C1 segment of cervical spinal cord (tissue), 14 donors: ENCODE data around the gene DNASE1L3.
"Not testable (repeated sequence)": the region's sequence is repeated elsewhere in the genome, so short reads cannot be mapped to it uniquely, and the experiment has no call there.

Source experiments
- DNase-seq, 14 donors: peaks; one replicate each; lab custom pipeline; 2025; lab: John Stamatoyannopoulos, UW

DNASE1L3 gene

DNA sequence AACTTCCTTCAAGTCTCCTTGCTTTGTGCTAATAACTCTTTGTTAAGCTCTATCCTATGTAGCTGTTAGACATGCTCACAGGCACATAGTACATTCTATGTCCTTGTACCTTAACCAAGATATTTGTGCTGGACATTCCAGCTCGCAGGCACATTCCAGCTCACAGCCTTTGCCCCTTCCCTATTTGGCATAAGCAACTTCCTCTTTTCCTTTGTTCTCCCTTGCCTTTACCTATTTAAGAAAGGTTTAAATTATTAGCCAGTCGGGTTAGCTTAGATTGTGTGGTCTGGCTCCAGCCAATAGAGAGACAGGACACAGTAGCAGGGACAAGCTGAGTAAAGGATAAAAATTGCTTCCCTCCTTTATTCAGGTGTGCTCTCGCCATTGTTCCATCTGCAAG, 9.3 kb downstream of the DNASE1L3 start:
- DNase-seq, result not testable (repeated sequence)

DNA sequence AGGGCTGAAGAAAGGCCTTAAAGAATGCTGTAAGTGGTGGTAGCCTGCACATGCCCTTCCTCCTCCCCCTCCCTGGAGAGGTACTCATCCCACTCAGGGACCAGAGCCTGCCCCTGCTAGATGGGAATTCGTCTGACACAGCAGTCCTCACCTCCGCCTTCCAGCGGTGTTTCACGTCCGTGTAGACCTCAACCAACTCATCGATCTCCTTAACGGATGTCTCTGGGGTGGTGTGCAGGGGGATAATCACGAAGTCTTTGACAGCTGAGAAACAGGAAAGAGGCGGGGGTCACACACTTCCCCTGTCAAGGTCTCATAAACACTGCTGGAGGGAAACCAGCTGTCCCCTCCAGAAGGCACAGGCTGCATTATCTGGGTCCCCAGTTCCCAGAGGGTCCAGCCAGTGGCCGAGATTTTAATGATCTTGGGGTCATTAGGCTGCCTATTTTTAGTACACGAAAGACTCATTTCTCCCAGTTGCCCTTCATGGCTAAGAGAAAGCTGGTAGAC, 9.9 kb downstream of the DNASE1L3 start:
- DNase-seq, result no peak

DNA sequence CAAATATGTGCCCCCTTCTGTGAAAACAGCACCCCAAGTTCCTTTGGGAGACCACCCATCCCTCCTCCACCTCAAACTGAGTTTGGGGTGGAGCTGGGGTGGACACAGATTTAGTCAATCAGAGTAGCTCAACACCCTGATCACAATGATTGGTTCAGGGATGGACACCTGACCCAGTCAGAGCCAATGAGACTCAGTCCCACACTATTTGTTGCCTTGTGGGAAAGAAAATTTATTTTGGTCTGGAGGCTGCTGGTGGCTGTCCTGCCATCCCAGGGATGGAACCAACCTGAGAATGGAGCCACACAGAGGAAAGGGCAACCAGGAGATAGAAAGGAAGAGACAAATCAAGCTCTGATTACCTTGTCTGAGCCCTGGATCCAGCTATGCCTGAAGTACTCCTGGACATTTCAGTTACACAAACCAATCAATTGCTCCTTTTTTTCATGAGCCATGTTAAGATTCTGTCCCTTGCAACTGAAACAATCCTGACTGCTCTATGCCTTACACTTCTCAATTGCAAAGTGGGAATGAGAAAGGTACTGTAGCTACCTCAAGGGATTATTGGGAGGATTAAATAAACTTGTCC, 10.6 kb downstream of the DNASE1L3 start:
- no peak for DNase-seq

DNA sequence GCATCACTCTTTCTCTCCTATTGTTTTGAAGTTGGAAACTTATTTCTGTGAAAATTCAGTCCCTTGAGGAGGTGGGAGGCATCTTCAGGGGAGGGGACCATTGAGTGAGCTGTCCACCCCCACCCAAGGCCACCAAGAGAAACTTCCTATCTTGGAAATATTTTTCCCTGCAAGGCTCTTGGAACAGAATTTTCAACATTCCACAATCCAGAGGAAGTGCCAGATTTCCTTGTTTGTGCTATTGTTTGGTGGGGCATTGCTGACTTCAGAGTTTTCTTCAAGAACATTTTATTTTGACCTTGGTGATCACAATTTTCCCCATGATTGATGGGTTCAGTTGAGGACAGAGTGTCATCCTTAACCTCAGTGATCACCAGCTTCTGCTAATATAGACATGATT, 12.0 kb downstream of the DNASE1L3 start:
- no peak for DNase-seq

DNA sequence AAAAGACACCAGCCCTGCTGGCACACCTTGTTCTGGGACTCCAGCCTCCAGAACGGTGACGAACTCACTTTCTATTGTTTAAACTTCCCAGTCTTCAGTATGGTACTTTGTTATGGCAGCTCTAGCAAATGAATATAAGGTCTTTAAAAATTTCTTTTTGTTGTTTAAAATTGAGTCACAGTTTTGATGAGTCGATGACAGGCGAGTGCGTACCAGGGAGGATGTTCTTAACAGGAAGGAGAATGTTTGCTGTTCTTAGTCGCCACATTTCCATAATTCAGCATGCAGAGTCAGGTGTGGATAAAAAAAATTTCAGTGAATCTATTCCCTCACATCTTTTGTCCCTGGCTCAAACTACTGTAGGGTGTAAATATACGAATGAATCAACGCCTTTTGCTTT, 12.4 kb downstream of the DNASE1L3 start:
- DNase-seq, result no peak

DNA sequence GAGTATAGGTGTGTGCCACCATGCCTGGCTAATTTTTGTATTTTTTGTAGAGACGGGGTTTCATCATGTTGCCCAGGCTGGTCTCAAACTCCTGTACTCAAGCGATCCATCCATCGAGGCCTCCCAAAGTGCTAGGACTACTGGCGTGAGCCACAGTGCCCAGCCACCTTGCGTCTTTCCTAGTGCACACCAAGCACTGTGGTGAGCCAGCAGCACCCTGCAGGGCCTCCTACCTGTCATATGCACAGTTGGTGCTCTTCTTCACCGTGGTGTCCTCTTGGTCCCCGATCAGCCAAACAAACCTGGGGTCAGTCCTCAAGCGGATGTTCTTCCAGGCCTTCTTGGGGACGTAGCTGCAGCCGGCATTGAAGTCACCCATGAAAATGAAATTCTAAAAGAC, 13.2 kb downstream of the DNASE1L3 start:
- DNase-seq, result no peak

DNA sequence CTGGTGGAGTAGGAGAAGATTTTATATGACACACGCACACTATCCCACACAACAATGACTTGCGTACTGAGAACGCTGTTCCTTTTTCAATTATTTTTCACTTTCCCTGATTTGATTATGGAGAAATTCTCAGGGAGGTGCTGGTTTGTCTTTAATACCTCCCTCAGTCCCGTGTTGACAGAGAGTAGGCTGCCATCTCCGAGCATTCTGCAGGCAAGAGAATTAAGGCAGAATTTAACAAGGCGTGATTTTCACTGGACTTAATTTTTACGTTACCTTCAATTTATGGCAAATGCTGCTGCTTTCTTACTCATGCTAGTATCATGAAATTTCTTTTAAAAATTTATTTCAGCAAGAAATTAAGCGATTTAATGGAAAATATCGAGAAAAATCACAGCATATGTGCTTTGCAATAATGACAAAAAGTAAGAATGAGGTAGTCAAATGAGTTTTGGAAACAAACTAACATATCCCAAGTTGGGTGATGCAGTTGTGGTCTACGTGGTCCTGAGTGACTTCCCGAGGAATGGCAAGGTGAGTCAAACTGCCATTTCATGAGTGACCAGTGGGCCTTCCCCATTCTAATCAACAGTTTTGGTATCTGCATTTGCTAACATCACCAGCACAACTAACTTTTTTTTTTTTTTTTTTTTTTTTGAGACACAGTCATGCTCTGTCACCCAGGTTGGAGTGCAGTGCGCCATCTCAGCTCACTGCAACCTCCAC, 16.9 kb downstream of the DNASE1L3 start:
- no peak for DNase-seq

DNA sequence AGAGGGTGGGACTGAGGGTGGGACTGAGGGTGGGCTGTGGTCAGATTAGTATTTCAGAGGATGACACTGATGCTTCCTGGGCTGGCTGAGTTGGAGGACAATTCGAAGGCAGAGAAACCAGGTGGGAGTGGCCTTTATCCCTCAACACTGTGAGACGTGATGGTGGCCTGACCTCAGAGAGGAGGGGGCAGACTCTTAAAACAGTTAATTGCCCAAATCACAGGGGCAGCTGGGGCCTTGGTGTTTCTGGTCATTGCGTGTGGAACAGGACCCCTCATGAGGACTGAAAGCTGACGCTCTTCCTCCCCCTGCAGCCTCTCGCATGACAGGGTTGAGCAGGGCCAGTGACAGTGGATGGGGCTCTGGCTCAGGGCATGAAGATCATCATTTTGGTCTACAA, 18.7 kb downstream of the DNASE1L3 start:
- no peak for DNase-seq

DNA sequence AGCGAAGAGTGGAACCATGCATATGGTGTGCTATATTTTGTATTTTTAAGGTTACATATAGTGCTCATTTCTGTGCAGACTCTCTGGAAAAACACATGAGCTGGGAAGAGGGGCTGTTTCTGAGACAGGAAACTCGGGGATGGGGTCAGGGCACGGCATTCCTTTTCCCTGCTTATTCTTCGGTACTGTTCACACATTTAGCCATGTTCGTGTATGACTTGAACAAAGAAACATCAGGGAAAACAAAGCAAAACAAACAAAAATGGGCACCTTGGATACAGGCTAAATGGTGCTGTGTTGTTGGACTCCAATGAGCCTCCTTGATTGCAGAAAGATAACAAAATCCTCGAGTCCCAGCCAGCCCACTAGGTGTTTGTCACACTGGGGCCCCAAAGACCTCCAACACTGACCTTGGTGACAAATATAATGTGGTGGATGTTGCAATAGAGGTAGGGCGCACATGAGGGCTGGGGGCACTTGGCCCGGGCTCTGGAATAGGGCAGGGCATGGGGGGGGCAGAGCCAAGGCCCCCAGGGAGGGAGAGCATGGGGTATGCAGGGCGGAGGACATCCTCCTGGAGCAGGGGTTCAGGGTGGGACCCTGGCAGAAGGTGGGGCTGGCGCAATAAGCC, 19.3 kb downstream of the DNASE1L3 start:
- no peak for DNase-seq

DNA sequence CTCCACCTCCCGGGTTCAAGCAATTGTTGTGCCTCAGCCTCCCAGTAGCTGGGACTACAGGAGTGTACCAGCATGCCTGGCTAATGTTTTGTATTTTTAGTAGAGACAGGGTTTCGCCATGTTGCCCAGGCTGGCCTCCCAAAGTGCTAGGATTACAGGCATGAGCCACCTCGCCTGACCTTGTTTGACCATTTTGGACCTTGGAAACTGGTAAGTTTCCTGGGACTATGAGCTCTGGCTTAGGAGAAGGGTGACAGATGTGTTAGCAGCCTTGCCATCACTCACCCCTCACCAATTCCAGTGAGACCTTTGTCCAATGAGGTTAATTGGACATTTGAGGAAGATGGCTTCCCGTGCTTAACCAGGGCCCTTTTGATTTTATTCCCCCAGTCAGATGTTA, 19.9 kb downstream of the DNASE1L3 start:
- no peak for DNase-seq

DNA sequence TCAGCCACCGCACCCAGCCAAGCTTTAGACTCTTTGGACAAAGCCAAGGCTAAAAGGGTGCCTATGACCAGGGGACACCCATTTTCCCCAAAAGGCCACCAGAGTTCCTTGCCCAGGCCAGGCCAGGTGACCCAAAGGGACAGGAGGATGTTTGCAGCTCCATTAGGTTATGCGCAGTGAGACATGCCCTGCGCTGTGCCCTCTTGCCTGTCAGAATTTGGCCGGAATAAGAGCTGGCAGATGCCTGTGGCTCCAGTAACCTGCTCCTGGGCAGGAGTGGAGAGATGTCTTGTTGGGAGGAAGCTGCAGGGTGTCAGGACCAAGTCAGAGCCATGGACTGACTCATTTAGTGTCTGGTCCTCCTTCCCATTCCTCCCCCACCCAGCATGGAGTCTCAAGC, 20.5 kb downstream of the DNASE1L3 start:
- no peak for DNase-seq

DNA sequence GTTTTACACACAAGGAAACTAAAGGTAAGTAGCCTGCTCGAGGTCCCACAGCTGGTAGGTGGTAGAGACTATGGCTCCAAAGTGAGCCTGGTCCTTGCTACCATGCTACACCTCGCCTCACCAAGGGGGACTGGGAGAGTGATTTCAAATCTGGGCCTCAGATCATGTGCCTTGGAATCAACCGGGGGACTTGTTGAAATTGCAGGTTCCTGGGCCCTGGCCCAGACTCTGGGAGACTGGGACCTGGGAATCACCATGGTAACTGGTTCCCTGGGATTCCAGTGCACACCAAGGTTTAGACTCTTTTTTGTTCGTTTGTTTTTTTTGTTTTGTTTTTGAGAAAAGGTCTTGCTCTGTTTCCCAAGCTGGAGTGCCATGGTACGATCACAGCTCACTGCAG, 21.1 kb downstream of the DNASE1L3 start:
- no peak for DNase-seq

DNA sequence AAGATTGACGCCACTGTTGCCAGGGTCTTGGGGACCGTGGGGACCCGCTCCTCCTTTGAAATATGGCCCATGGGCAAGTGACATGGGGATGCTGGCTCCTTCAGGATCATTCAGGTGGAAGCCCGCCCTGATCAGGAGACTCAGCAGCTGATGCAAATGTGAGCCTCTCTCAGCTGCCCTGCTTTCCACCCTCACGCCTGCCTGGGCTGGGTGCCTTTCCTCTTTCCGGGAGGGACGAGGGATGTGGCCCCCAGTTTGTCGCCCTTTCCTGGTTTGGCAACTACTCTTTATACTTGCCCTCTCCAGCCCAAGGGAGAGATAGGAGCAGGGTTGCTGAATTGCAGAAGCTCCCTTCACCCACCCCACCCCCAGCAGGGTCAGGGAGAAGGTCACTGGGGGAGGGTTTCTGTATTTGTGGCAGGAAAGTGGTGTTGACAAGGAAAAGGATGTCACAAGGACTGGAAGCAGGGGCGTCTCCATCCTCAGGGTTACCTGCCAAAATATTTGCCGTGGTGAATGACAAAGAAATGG, 21.8 kb downstream of the DNASE1L3 start:
- DNase-seq, result no peak

DNA sequence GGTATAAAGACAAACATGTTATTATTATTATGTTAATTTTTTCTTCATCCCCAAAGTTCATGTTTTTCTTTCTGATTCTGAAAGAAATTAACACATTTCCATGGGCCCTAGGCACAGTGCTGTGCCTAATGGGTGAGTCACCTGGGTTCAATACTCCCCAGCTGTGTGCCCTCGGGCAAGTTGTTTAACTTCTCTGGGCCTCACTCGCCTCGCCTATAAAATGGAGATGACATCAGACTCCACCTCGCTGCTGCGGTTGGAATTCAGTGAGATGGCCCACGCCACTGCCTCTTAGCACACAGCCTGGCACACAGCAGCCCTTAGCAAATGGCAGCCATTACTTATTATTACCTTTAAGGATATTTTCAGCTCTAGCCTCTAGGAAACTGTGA, 22.6 kb downstream of the DNASE1L3 start:
- no peak for DNase-seq

DNA sequence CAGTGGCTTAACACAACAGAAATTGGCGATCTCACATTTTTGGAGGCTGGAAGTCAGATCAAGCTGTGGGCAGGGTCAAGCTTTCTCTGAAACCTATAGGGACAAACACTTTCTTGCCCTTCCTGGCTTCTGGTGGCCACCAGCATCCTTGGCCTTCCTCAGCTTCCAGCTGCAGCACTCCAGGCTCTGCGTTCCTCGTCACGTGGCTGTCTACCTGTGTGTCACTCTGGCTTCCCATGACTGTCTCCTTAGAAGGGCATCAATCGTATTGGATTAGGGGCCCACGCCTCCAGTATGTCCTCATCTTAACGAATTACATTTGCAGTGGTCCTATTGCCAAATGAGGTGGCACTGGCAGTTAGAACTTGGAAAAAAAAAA, 25.8 kb downstream of the DNASE1L3 start:
- no peak for DNase-seq

DNA sequence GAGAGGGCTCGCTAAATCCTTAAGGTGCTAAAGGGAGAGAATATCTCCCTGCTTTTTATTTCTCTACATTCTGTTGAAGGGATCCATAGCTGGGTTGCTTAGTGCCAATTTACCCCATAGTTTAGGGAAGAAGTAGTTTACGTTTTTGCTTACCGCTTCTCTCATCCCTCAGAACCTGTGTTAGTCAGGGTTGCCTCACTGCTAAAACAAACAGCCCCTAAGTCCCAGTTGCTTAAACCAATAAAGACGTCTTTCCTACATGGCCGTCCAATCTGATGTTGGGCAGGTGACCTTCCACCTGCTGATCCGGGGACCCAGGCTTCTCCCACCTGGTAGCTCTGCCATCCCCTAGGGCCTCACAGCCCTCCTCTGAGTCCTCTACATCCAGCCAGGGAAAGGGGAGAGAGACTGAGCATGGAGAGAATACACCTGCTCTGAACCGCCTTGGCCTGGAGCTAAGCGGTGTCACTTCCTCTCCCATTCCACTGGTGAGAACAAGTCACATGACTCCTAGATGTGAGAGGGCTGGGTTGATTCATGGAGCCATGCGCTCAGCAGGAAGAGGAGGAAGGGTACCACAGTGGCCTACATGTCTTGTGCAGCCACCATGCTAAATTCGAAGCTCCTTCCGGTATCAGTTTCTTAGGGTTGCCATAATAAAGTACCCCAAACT, 26.3 kb downstream of the DNASE1L3 start:
- no peak for DNase-seq

DNA sequence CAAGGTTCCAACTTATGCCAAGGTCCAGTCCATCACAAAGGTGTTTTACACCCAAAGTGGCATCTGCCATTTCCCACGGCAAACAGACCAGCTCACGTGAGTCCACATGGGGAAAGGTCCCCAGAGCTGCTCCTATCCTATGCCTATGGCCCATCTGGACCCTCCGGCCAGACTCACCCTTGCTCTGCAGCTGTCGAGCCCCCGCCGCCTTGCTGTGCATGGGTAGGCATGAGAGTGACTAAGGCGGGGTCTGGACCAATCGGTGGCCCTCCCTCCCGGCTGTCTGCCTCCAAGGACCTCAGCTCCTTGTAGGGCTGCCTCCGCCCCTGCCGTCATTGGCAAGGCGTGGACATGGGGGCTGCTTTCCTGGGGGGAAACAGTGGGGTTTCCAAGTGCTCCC, 26.9 kb downstream of the DNASE1L3 start:
- DNase-seq, result no peak

DNA sequence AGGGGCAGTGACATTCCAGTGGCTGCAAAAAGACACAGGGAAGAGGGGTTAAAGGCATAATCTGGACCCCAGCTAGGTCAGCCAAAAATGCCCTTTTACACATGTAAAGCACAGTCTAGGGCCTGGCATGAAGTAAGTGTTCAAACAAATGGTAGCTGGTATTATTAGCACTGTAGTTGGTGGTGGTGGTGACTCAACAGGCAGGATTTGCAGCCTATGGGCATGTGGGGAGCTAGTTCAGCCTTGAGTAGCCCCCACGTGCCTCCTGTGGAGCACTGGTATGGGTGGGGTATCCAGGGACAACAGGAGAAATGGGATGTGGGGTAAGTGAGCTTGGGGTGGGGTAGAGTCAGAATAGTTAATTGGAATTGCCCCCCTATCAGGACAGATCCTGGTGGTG, 27.6 kb downstream of the DNASE1L3 start:
- no peak for DNase-seq

DNA sequence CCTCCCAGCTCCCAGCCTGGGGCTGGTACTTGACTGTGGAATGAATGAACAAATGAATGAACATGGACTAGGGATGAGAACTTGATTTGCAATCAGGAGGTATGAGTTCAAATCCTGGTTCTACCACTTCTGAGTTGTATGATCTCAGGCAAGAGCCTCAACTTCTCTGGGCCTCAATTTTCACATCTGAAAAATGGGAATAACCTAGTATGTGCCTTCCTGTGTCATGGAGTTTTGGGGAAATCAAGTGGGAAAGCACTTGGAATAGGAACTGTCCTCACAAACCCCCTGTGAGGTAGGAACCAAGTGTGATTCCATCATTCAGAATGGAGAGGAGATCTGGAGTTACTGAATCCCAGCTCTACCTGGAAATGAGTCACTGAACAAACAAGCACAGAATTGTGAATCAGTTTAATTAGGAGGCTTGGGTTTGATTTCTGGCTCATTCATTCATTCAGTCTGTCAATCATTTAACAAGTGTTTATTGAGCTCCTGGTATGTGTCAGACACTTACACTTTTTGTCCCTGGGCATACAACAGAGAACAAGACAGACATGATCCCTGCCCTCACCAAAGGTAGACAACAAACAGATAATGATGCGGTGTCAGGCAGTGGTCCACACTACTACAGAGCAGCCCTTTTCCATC, 29.7 kb downstream of the DNASE1L3 start:
- DNase-seq, result no peak

DNA sequence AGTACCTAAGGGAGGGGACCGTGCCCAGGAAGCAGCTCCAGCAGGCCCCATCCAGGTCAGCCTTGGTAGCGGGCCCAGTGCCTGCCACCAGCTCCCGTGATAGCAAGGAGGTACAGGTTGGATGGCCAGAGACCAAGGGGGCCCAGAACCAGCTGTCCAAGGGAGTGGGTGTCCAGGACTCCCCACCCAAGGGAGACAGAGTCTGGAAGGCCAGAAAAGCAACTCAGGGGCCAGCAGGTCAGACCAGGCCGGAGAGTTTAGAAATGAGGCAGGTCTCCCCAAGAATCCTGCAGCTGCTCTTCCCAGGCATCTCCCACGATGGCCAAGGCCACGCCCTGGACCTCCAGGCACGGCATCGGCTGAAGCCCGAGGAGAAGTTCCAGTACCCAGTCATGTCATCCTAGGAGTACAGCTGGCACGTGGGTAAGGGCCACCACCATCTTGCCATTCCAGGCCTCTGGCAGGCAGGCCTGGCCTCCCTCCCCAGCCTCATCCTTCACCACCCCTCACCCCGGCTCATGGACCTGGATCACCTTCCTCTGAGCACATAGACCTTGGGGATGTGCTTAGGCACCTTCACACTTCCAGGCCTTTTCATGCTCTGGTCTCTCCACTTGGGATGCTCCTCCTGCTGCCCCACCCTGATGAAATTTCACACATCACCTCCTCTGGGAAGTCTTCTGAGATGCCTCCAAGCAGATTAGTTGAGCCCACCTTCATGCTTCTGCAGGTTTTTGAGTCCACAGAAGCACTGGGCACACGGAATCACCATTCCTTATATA, 30.5 kb downstream of the DNASE1L3 start:
- DNase-seq, result no peak
